Stimulated activated CD4-positive, alpha-beta T cell treated with anti-CD3 and anti-CD28 coated beads, TNF-alpha, amount 100 ng/mL, for 1 hour (primary cell): ENCODE measurements around the gene DGCR8.
"Not testable (repeated sequence)": the region's sequence is repeated elsewhere in the genome, so short reads cannot be mapped to it uniquely, and the experiment has no call there.

Experiments used
- DNase-seq, 3 donors: peaks; one replicate each; pipeline ENCODE4 v3.0.0-alpha.2; 2020; ENCODE audit warnings: low read depth in 3 of 3, low spot score in 1 of 3

The DGCR8 gene

DNA sequence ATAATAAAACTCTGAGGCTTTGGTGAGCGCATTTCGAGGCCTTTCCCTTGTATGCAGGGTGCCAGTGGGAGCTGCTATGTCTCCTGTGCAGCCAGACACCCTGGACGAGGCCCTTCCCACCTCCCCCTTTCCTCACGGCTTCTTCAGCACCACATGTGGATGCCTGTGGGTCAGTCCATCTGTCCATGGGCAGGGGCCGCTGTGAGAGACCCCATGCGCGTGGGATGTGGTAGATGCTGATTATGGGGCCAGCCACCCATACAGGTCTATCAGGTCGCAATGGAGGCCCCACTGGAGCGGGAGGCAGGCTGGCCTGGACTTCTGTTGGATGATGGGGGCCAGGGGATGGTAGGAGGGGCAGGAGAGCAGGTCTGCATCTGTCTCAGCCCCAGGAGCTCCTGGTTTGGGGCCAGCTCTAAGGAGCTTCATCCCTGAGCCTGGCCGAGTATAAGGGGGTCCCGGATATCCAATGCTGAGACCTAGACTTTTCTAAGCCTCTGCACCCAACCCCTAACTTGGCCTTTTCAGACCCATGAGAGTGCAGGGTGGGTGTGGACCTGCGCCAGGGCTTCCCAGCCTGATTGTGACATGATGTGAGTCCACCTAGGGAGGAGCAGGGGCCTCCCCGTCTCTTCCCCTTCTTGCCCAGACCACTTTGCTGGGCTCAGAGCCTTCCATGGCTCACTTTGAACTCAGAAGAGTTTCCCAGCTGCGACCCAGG, 14.0 kb upstream of the DGCR8 start:
- no peak for DNase-seq

DNA sequence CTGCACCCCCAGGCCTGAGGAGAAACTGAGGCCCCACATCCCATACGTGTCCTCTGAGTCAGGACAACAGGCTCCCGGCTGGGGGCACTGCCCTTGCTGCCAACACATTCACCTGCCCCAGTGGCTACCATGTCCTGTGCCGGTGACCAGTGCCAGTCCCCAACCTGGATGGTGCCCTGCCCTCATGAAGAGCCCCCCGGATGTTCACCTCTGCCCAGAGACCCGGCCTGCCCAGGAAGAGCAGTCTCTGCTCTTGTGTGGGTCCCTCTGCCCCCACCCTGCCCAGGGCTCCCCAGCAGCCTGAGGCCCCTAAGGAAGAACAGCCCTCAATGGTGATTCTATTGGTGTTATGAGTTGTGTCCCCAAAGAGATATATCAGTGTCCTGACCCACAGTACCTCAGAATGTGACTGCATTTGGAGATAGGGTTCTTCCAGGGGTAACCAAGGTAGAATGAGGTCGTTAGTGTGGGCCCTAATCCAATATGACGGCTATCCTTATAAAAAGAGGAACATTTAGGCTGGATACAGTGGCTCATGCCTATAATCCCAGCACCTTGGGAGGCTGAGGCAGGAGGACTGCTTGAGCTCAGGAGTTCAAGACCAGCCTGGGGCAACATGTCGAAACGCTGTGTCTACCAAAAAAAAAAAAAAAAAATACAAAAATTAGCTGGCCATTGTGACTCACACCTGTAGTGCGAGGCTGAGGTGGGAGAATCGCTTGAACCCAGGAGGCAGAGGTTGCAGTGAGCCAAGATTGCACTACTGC, 13.2 kb upstream of the DGCR8 start:
- DNase-seq = no peak

GRCh38 chr22:20067384-20067682, 12.7 kb upstream of the DGCR8 start:
- not testable (repeated sequence) for DNase-seq

- no peak for DNase-seq
These were observed 11.4 kb upstream of the DGCR8 start for GRCh38 chr22:20068640-20069039.

DNA sequence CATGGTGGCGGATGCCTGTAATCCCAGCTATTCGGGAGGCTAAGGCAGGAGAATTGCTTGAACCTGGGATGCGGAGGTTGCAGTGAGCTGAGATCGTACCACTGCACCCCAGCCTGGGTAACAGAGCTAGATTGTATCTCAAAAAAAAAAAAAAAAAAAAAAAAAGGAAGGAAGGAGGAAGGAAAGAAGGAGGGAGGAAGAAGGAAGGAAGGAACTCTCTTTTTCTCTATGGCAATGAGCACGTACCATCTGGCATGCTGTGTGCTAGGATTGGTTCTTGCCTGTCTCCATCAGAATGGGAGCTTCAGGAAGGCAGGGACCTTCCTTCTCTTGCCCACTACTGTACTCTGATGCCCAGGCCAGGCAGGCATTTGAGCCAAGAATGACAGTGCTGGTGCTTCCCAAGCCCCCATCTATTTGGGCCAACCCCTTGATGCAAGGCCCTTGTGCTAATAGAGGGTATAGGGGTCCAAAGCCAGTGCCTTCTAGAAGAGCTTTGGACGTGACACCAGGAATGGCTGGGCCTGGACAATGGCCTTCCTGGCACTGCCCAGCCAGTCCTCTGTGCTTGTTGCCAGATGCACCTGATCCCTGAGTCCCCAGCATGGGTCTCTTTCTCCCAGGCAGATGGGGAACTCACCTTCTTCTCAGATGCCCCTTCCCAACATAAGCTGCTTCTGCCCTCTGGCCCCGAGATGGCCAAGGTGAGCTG, 10.6 kb upstream of the DGCR8 start:
- DNase-seq = no peak

DNA sequence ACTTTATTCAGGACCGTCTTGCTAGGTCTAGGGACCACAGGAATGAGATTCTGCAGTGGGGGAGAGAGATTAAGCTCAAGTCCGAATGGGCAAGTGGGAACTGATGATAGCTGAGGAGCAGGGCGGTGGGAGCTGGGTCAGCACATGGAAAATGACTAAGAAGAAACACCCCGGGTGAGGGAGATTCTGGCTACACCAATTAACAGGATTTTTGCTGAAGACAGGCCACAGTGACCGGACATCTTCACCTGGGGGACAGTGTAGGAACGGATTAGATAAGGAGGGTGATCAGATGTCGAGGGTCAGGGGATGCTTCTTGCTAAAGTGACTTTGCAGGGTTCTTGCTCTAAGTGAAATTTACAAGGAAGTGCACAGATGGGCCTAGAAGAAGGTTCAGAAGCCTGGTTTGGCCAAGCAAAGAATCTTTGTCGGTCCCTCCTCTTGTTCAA, 8.5 kb upstream of the DGCR8 start:
- no peak for DNase-seq

GRCh38 chr22:20076627-20077172, 3.3 kb upstream of the DGCR8 start:
- DNase-seq = no peak

GRCh38 chr22:20080445-20080775, 369 bp downstream of the DGCR8 start:
- peak; percentile 18 to 58 (median 39) for DNase-seq

GRCh38 chr22:20080776-20081654, 974 bp downstream of the DGCR8 start:
- DNase-seq = no peak

- no peak for DNase-seq
These were observed 3.3 kb downstream of the DGCR8 start for GRCh38 chr22:20083157-20083890.

DNA sequence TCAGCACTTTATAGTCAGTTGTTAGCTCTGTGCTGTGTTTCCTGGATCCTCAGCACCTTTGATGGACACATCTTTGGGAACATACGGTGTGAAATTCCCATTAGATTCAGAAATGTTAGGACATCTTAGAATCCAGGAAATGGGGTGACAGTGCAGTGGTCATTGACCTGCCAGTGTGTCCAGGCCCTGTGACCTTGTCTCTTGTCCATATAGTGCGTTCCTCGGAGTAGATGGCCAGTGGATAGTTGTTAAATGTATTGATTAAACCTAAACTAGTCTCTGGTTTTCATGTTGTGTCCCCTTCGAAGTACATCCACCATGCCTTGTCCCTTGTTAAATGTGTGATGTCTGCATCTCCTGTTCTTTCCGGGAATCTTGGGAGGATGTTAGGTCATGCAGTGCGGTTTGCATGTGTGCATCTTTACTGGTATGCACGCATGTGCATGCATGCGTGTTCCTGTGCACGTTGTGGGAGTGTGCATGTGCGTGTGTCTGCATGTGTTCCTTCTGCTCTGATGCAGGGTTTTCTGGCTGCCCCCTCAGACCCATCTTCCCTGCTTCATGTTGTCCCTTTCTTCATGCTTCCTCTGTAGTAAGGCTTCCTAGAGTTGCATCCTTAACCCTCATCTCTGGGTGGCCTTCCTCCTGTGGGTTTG, 4.0 kb downstream of the DGCR8 start:
- no peak for DNase-seq

DNA sequence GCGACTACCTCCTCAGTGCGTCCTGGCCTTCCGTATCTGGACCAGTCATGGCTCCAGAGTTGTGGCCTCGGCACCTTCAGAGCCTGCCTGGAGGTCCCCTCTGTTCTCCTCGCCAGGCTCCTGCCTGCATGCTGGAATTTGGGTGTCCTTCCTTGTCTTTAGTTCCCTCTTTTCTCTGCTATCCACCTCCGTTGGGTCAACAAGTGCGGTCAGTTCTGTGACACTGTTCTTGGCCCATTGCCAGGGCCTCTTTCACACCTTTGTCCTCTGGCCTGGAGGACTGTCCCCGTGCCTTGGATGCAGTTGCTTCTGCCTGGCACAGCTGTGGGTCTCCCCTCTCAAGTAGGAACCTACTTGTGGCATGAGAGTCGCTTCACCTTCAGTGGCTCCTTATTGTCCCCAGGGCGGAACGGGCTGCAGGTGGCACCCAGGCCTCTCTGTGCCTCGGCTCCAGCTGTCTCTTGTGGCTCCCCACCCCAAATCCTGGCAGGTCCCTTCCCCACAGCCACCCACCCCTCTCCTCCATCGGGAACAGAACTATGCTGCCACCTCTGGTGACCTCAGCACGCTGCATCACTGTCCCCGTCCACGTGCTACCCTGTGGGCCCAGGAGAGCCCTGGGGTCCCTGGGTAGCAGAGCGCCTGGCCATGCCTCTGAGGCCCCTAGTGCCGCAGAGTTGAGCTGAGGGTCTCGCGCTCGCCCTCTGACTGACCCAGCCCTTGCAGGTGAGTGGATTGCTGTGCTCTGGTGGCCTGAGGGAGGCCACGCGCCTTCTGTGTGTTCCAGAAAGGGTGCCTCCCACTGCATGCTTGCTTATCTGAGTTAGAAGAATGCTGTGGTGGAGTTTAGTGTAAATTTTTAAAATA, 4.7 kb downstream of the DGCR8 start:
- no peak for DNase-seq

- no peak for DNase-seq
These were observed 5.6 kb downstream of the DGCR8 start for GRCh38 chr22:20085651-20086050.

DNA sequence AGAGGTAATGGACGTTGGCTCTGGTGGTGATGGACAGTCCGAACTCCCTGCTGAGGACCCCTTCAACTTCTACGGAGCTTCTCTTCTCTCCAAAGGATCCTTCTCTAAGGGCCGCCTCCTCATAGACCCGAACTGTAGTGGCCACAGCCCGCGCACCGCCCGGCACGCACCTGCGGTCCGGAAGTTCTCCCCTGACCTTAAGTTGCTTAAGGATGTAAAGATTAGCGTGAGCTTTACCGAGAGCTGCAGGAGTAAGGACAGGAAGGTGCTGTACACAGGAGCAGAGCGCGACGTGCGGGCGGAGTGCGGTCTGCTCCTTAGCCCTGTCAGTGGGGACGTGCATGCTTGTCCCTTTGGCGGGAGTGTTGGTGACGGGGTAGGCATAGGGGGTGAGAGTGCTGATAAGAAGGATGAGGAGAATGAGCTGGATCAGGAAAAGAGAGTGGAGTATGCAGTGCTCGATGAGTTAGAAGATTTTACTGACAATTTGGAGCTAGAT, 6.1 kb downstream of the DGCR8 start:
- no peak for DNase-seq

- no peak for DNase-seq
These were observed 6.7 kb downstream of the DGCR8 start for GRCh38 chr22:20086763-20087162.

DNA sequence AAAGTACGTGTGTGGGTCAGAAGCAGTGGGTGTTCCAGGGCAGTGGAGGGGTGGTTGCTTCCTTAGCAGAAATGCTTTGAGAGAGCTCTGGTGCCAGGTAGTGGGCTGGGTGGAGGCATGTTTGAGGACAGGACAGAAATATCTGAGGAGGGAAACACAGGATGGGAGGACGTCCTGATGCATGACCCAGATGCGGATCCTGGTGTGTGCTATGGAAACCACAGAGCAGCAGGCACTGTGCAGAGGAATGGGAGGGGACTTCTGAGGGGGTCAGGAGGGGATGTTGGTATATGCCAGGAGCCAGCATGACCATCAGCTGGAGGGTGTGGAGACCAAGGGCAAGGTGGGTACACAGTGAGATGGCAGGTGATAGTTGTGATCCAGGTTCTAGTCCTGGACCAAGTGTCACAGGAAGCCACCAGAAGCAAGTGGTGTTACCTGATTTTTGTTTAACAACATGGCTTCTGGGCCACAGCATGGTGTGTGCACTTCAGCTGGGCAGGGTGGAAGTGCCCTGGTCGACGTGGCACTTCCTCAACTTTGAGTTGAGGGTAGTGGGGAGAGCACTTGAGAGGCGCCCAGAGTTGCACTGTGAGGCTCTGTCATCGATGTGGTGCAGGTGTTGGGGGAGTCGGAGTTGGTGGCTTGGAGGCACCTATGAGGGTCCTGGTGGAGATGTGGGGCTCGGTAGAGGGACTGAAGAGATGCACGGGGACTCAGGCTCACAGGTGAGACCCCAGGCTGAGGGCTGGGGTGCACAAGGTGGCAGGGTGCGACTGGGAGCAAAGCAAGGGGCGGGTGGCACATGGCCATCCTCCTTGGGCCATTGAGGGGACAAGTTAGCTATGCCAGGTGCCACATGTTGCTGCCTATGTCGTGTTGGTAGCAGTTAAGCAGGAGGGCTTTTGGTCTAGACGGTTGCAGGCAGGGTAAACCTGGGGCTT, 7.5 kb downstream of the DGCR8 start:
- DNase-seq = no peak

DNA sequence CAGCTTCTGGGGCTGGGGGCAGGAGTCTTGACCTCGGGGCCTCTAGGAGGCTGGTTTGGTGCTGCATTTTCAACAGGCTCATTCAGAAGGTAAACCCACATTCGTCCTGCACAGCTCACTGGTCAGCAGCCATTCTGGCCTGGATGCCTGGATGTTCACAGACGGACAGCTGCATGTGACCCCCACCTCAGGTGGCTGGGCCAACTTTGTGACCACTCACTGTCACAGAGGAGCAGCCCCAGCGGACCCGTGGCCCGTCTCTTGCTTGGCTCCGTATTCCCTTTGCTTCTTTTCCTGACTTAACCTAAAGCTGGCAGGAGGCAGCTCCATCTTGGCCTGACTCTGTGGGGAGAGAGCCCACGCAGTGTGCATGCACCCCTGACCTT, 8.2 kb downstream of the DGCR8 start:
- no peak for DNase-seq
